ENCODE data around the gene PLA2G6.

PLA2G6 gene

DNA sequence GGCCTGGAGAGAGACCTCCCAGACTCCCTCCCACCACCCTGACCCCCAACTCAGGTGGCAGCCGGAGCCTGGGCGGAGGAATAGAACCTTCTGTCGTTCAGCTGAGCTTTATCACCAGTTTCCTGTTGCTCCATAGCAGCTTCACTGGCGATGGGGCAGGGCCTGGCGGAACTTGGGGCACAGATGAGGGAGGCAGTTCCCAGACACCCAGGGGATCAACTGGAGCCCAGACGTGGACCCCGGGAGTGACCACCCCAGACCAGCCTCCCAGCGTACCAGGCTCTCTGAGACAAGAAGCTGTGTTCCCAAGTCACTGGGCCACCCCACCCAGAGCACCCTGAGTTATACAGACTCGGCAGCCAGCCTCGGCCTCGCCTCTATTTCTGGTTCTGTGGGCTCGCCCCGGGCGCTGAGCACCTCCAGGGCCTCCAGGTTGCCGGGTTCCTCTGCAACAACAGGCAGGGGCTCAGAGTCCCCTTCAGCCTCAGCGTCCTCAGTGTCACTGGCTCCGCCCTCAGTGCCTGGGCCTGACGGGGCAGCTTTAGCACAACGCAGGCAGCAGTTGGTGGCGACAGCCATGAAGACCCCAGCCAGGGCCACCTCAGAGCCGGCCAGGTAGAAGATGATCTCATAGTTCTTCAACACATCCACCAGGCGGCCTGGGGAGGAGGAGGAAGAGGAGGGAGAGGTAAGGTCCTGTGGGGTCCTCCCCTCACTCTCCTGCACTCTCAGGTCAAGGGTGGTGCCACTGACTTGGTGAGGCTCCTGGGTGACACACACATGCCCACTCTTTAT lies 103.4 kb downstream of the PLA2G6 start:
- ChIA-PET CTCF (interaction anchor here (1.5 to 1.8 kb wide), 2 partner anchors 22 to 28 kb away, joined by 3 to 5 read pairs; no protein-coding TSS in a partner anchor), POLR2A (interaction anchor here (0.6 kb wide), 1 partner anchor 541 kb away, joined by 5 read pairs; no protein-coding TSS in a partner anchor)
- no peak for TF ChIP-seq PRDM4 (tag by site-specific recombination; IDR thresholded peaks at IDR 0.05)
- no peak for TF ChIP-seq ZNF626 (tag by site-specific recombination; IDR thresholded peaks at IDR 0.05)
- TF ChIP-seq SCRT2 (tag by site-specific recombination; IDR thresholded peaks at IDR 0.05): no peak
- no peak for TF ChIP-seq PRDM2 (tag by site-specific recombination; IDR thresholded peaks at IDR 0.05; ENCODE audit: borderline replicate concordance)
- no peak for TF ChIP-seq ZBTB7A (tag by site-specific recombination; IDR thresholded peaks at IDR 0.05; ENCODE audit: low read depth)
- no peak for TF ChIP-seq ZNF558 (tag by site-specific recombination; IDR thresholded peaks at IDR 0.05)
- TF ChIP-seq, protein P1, sequence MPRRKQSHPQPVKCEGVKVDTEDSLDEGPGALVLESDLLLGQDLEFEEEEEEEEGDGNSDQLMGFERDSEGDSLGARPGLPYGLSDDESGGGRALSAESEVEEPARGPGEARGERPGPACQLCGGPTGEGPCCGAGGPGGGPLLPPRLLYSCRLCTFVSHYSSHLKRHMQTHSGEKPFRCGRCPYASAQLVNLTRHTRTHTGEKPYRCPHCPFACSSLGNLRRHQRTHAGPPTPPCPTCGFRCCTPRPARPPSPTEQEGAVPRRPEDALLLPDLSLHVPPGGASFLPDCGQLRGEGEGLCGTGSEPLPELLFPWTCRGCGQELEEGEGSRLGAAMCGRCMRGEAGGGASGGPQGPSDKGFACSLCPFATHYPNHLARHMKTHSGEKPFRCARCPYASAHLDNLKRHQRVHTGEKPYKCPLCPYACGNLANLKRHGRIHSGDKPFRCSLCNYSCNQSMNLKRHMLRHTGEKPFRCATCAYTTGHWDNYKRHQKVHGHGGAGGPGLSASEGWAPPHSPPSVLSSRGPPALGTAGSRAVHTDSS (tag by site-specific recombination; IDR thresholded peaks at IDR 0.05): no peak
- no peak for TF ChIP-seq HOXA7 (CRISPR knock-in tag; IDR thresholded peaks at IDR 0.05; ENCODE audit: borderline replicate concordance)
- no peak for TF ChIP-seq ZXDB (tag by site-specific recombination; IDR thresholded peaks at IDR 0.05)
- TF ChIP-seq ZSCAN30 (tag by site-specific recombination; IDR thresholded peaks at IDR 0.05): no peak
- TF ChIP-seq, protein P2, sequence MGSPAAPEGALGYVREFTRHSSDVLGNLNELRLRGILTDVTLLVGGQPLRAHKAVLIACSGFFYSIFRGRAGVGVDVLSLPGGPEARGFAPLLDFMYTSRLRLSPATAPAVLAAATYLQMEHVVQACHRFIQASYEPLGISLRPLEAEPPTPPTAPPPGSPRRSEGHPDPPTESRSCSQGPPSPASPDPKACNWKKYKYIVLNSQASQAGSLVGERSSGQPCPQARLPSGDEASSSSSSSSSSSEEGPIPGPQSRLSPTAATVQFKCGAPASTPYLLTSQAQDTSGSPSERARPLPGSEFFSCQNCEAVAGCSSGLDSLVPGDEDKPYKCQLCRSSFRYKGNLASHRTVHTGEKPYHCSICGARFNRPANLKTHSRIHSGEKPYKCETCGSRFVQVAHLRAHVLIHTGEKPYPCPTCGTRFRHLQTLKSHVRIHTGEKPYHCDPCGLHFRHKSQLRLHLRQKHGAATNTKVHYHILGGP (tag by site-specific recombination; IDR thresholded peaks at IDR 0.05): no peak
- no peak for TF ChIP-seq ZNF521 (tag by site-specific recombination; IDR thresholded peaks at IDR 0.05)
- H3K4me3 ChIP-seq (ENCODE audit: low read depth, low read length): no peak overlapping the region
- H3K36me3 ChIP-seq (ENCODE audit: control insufficient read depth in 2 of 2, insufficient read depth in 1 of 2, low read length in 2 of 2): peaks cover 0 to 46% of the 10 kb centered on the region in 2 experiments; a peak in 1 of 3 replicates
- H3K27ac ChIP-seq (ENCODE audit: extremely low read depth, low read depth, low read length): no peak overlapping the region
- no peaks in the 10 kb centered on the region for H3K4me1 ChIP-seq (ENCODE audit: control insufficient read depth, insufficient read depth, low read length)
- no peaks in the 10 kb centered on the region for H3K9me3 ChIP-seq (ENCODE audit: control insufficient read depth, insufficient read depth, low read depth, low read length)
